ENCODE measurements around the gene PARL. TPM values are rescaled to one million over a fixed set of nuclear protein-coding genes. Genes with fewer than 3 reads are reported as not detected.

PARL gene
- total and polyA plus RNA-seq, 2 donors (not counting 3 experiments of a cell fraction or from before 2014, with no cell fraction given): 38.8 to 48.1 TPM

GRCh38 chr3:183782576-183783276 is 102.0 kb downstream of the PARL start:
- peak; percentile 64 for DNase-seq (ENCODE audit: low read depth, low spot score)
- CTCF ChIA-PET: no interaction called here
- H3K36me3 ChIP-seq (ENCODE audit: control insufficient read depth in 2 of 2, extremely low read depth in 1 of 2, insufficient read depth in 2 of 2, low read length in 2 of 2): peaks cover 17 to 24% of the 10 kb centered on the region in 2 experiments

More at GRCh38 chr3:183782576-183783276, 102.0 kb downstream of the PARL start:
- intact Hi-C loops (cut with micrococcal nuclease): no loop called here
- no peaks in the 10 kb centered on the region for H4K20me1 ChIP-seq (replicated peaks; ENCODE audit: control insufficient read depth, extremely low read depth, insufficient read depth, low read length)
- peaks cover 8% of the 10 kb centered on the region for H3K79me2 ChIP-seq (ENCODE audit: control insufficient read depth, insufficient read depth, low read length)
- peaks cover 5% of the 10 kb centered on the region for H3K4me1 ChIP-seq (ENCODE audit: control insufficient read depth, extremely low read depth, insufficient read depth, low read length)
- BruUV-seq (replicated peaks): no TSS peak
- no peak for FAIRE-seq
- dilution Hi-C loops (cut with MboI; ENCODE audit: extremely low pct_ligation_motif_present, low sequenced_read_pairs): no loop called here
- H3K27me3 ChIP-seq (ENCODE audit: control insufficient read depth in 2 of 2, insufficient read depth in 2 of 2, low read length in 2 of 2): no peaks in the 10 kb centered on the region
- H3K27ac ChIP-seq (ENCODE audit: insufficient read depth, low read depth, low read length): peak overlapping the region; percentile 34
- H2AFZ ChIP-seq (ENCODE audit: low read depth, low read length): no peak overlapping the region
- no peak overlapping the region for H3K4me2 ChIP-seq (ENCODE audit: insufficient read depth, low read length)
- no peaks in the 10 kb centered on the region for H3K9me3 ChIP-seq (replicated peaks; ENCODE audit: control insufficient read depth, insufficient read depth, low read length)
- H3K9me1 ChIP-seq (replicated peaks; ENCODE audit: control insufficient read depth, extremely low read depth, insufficient read depth, low read length): no peaks in the 10 kb centered on the region
- no peak overlapping the region for H3K4me3 ChIP-seq (replicated peaks in 1 of 3; ENCODE audit: insufficient read depth in 1 of 3, low read depth in 1 of 3, low read length in 3 of 3)
- POLR2A ChIA-PET: no interaction called here
- TF ChIP-seq FOS (IDR thresholded peaks at IDR 0.05; ENCODE audit: borderline replicate concordance, insufficient read depth, low read length) (no peak), JUN (IDR thresholded peaks at IDR 0.05; ENCODE audit: borderline replicate concordance, insufficient read depth, insufficient read length, low read depth) (no peak), CTCF (IDR thresholded peaks at IDR 0.05; ENCODE audit: extremely low read depth in 1 of 2, insufficient read depth in 1 of 2, low read depth in 1 of 2, low read length in 2 of 2) (no peak), MYC (IDR thresholded peaks at IDR 0.05; ENCODE audit: low read depth, low read length) (no peak), GATA2 (IDR thresholded peaks at IDR 0.05; ENCODE audit: insufficient read depth, insufficient read length, low read depth, low read length) (no peak)
- no peak overlapping the region for H3K9ac ChIP-seq (replicated peaks; ENCODE audit: extremely low read depth, insufficient read depth, low read length)

All from endothelial cell of umbilical vein (primary cell).